Astrocyte (in vitro differentiated cells and primary cell): Measurements from ENCODE around the gene SH3BP4. TPM values are rescaled to one million over a fixed set of nuclear protein-coding genes. Genes with fewer than 3 reads are reported as not detected.

Experiments used
- DNase-seq: peaks from one replicate; pipeline ENCODE4 v3.0.0-alpha.2; 2010; ENCODE audit warnings: low read depth
- FAIRE-seq: peaks from 2 replicates; lab custom pipeline; 2011; peaks lifted over from hg19 to GRCh38; lab: Jason Lieb, UNC
- H2AFZ ChIP-seq: 2 replicates; pipeline ENCODE4 v1.6.0; 2012; ENCODE audit warnings: low read depth, low read length, inconsistent platforms
- H3K27ac ChIP-seq: 2 replicates; pipeline ENCODE4 v1.5.1; 2011; ENCODE audit warnings: low read depth, low read length, inconsistent platforms
- H3K27me3 ChIP-seq: 2 replicates; pipeline ENCODE4 v1.6.0; 2011; ENCODE audit warnings: low read length, inconsistent platforms; ENCODE audit not compliant: insufficient read depth
- H3K36me3 ChIP-seq: 2 replicates; pipeline ENCODE4 v1.5.1; 2011; ENCODE audit warnings: low read length, inconsistent platforms; ENCODE audit not compliant: insufficient read depth
- H3K4me1 ChIP-seq: 2 replicates; pipeline ENCODE4 v1.5.1; 2011; ENCODE audit warnings: low read length, inconsistent platforms; ENCODE audit not compliant: insufficient read depth
- H3K4me2 ChIP-seq: 2 replicates; pipeline ENCODE4 v1.6.0; 2012; ENCODE audit warnings: low read length, inconsistent platforms
- H3K4me3 ChIP-seq: 2 replicates; pipeline ENCODE4 v1.5.1; 2011; ENCODE audit warnings: low read depth, mild to moderate bottlenecking, low read length, inconsistent platforms; ENCODE audit not compliant: insufficient read depth
- H3K79me2 ChIP-seq: 2 replicates; pipeline ENCODE4 v1.6.0; 2012; ENCODE audit warnings: mild to moderate bottlenecking, low read length, inconsistent platforms; ENCODE audit not compliant: insufficient read depth
- H3K9ac ChIP-seq: 2 replicates; pipeline ENCODE4 v1.6.0; 2012; ENCODE audit warnings: mild to moderate bottlenecking, low read length, inconsistent platforms
- H3K9me3 ChIP-seq: 2 replicates; pipeline ENCODE4 v1.5.1; 2012; ENCODE audit warnings: low read depth, mild to moderate bottlenecking, low read length, inconsistent platforms; ENCODE audit not compliant: insufficient read depth
- H4K20me1 ChIP-seq: 2 replicates; pipeline ENCODE4 v1.6.0; 2012; ENCODE audit warnings: low read length, inconsistent platforms; ENCODE audit not compliant: insufficient read depth
- H3K27ac Mint-ChIP-seq: one replicate; pipeline ENCODE4 v1.8.0; 2021; ENCODE audit warnings: mild to moderate bottlenecking, mixed read lengths; ENCODE audit not compliant: unreplicated experiment
- H3K27me3 Mint-ChIP-seq: one replicate; pipeline ENCODE4 v1.8.0; 2021; ENCODE audit warnings: low read depth, mixed read lengths; ENCODE audit not compliant: unreplicated experiment
- H3K36me3 Mint-ChIP-seq: one replicate; pipeline ENCODE4 v1.8.0; 2021; ENCODE audit warnings: low read depth, mixed read lengths; ENCODE audit not compliant: unreplicated experiment
- H3K4me1 Mint-ChIP-seq: one replicate; pipeline ENCODE4 v1.8.0; 2021; ENCODE audit warnings: low read depth, mixed read lengths; ENCODE audit not compliant: unreplicated experiment
- H3K4me3 Mint-ChIP-seq: one replicate; pipeline ENCODE4 v1.8.0; 2021; ENCODE audit warnings: mild to moderate bottlenecking, moderate library complexity, mixed read lengths; ENCODE audit not compliant: unreplicated experiment
- H3K9me3 Mint-ChIP-seq: one replicate; pipeline ENCODE4 v1.8.0; 2021; ENCODE audit warnings: mild to moderate bottlenecking, mixed read lengths; ENCODE audit not compliant: unreplicated experiment
- CTCF ChIP-seq: IDR thresholded peaks from 2 replicates; pipeline ENCODE4 v1.5.1; 2011; ENCODE audit warnings: low read depth, mild to moderate bottlenecking, inconsistent platforms, low read length, moderate library complexity; ENCODE audit not compliant: insufficient read depth
- EZH2 ChIP-seq: IDR thresholded peaks from 2 replicates; pipeline ENCODE4 v1.6.1; 2012; ENCODE audit warnings: mild to moderate bottlenecking, low read length, inconsistent platforms; ENCODE audit not compliant: insufficient read depth
- total RNA-seq: library from RNA; stranded (reverse); gene quantifications from 2 replicates; pipeline ENCODE4 v1.2.1, GENCODE V29; 2021

Gene SH3BP4
- total RNA-seq, 1 donor from 2014 or later: 127 TPM

GRCh38 chr2:235004329-235004903, 52.6 kb downstream of the SH3BP4 start:
- Histone ChIP-seq H3K36me3 (peaks cover 19% of the 10 kb centered on the region), H2AFZ (no peak overlapping the region), H3K4me3 (no peak overlapping the region), H3K27ac (no peak overlapping the region), H3K4me2 (no peak overlapping the region), H4K20me1 (peaks cover 100% of the 10 kb centered on the region), H3K27me3 (no peaks in the 10 kb centered on the region), H3K9ac (peak overlapping the region; percentile 29), H3K9me3 (no peaks in the 10 kb centered on the region), H3K79me2 (peaks cover 99% of the 10 kb centered on the region), H3K4me1 (peaks cover 17% of the 10 kb centered on the region)
- FAIRE-seq (peak; percentile 68), DNase-seq (no peak)
- Mint-ChIP-seq H3K27ac (peak overlapping the region; percentile 59), H3K9me3 (no peaks in the 10 kb centered on the region), H3K36me3 (peaks cover 46% of the 10 kb centered on the region), H3K4me3 (no peak overlapping the region), H3K27me3 (no peaks in the 10 kb centered on the region), H3K4me1 (peaks cover 60% of the 10 kb centered on the region)
- no peak for TF ChIP-seq EZH2

GRCh38 chr2:235005023-235005422, 53.2 kb downstream of the SH3BP4 start:
- no peaks in the 10 kb centered on the region for H3K9me3 ChIP-seq
- peaks cover 46% of the 10 kb centered on the region for H3K36me3 Mint-ChIP-seq
- H3K27me3 Mint-ChIP-seq: no peaks in the 10 kb centered on the region
- peak overlapping the region; percentile 59 for H3K27ac Mint-ChIP-seq
- peaks cover 66% of the 10 kb centered on the region for H3K4me1 Mint-ChIP-seq
- H3K27me3 ChIP-seq: no peaks in the 10 kb centered on the region
- TF ChIP-seq EZH2 (no peak), CTCF (no peak)
- DNase-seq: no peak
- no peak overlapping the region for H3K4me3 Mint-ChIP-seq
- peaks cover 17% of the 10 kb centered on the region for H3K4me1 ChIP-seq
- H3K36me3 ChIP-seq: peaks cover 17% of the 10 kb centered on the region
- H3K9me3 Mint-ChIP-seq: no peaks in the 10 kb centered on the region
- no peak overlapping the region for H3K27ac ChIP-seq
- peaks cover 99% of the 10 kb centered on the region for H3K79me2 ChIP-seq
- H4K20me1 ChIP-seq: peaks cover 100% of the 10 kb centered on the region
- H3K9ac ChIP-seq: peak overlapping the region; percentile 29
- FAIRE-seq: no peak
- H3K4me3 ChIP-seq: no peak overlapping the region
- H3K4me2 ChIP-seq: peak overlapping the region; percentile 56
- no peak overlapping the region for H2AFZ ChIP-seq

GRCh38 chr2:235005603-235006259, 53.9 kb downstream of the SH3BP4 start:
- Histone ChIP-seq H3K4me1 (peaks cover 17% of the 10 kb centered on the region), H3K79me2 (peaks cover 99% of the 10 kb centered on the region), H4K20me1 (peaks cover 100% of the 10 kb centered on the region), H2AFZ (no peak overlapping the region), H3K9ac (peak overlapping the region; percentile 29), H3K9me3 (no peaks in the 10 kb centered on the region), H3K27me3 (no peaks in the 10 kb centered on the region), H3K27ac (peak overlapping the region; percentile 4), H3K36me3 (peaks cover 10% of the 10 kb centered on the region), H3K4me2 (peak overlapping the region; percentile 56), H3K4me3 (no peak overlapping the region)
- Mint-ChIP-seq H3K4me1 (peaks cover 65% of the 10 kb centered on the region), H3K4me3 (peak overlapping the region; percentile 7), H3K27ac (peak overlapping the region; percentile 78), H3K27me3 (no peaks in the 10 kb centered on the region), H3K36me3 (peaks cover 42% of the 10 kb centered on the region), H3K9me3 (no peaks in the 10 kb centered on the region)
- no peak for FAIRE-seq
- TF ChIP-seq CTCF: no peak
- no peak for TF ChIP-seq EZH2
- no peak for DNase-seq
